Stimulated activated CD4-positive, alpha-beta T cell treated with anti-CD3 and anti-CD28 coated beads, Interleukin-2, amount 100 ng/mL, for 24 hours (primary cell): ENCODE measurements around the gene PSORS1C1.
A peak's percentile ranks its signal among the peaks of the same experiment; 100 is the strongest.
"Not testable (repeated sequence)": the region's sequence is repeated elsewhere in the genome, so short reads cannot be mapped to it uniquely, and the experiment has no call there.

Experiments used
- DNase-seq, 2 donors: peaks; one replicate each; pipeline ENCODE4 v3.0.0-alpha.2; 2020

PSORS1C1 gene

DNA sequence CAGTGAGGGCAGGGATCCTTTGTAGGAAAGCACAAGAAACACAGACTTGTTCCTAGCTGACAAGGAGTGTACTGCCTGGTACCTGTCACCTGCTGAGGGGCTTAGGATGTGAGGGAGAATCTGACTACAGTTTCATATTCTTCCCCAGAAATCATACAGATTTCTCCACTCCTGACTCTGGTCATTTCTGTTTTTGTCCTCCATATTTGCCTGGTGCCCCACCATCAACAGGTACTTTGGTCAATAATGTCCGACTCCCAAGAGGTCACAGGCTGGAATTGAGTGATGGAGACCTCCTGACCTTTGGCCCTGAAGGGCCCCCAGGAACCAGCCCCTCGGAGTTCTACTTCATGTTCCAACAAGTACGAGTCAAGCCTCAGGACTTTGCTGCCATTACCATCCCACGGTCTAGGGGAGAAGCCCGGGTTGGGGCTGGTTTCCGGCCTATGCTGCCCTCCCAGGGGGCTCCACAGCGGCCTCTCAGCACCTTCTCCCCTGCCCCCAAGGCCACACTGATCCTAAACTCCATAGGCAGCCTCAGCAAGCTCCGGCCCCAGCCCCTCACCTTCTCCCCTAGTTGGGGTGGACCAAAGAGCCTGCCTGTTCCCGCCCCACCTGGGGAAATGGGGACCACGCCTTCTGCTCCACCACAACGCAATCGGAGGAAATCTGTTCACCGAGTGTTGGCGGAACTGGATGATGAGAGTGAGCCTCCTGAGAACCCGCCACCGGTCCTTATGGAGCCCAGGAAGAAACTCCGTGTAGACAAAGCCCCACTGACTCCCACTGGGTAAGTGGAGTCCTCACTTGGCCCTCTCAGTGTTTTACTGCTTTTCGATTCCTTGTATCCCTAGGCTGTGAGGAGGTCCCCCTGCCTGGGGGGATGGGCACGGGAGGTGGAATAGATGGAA, 46.9 kb downstream of the PSORS1C1 start:
- no peak for DNase-seq

DNA sequence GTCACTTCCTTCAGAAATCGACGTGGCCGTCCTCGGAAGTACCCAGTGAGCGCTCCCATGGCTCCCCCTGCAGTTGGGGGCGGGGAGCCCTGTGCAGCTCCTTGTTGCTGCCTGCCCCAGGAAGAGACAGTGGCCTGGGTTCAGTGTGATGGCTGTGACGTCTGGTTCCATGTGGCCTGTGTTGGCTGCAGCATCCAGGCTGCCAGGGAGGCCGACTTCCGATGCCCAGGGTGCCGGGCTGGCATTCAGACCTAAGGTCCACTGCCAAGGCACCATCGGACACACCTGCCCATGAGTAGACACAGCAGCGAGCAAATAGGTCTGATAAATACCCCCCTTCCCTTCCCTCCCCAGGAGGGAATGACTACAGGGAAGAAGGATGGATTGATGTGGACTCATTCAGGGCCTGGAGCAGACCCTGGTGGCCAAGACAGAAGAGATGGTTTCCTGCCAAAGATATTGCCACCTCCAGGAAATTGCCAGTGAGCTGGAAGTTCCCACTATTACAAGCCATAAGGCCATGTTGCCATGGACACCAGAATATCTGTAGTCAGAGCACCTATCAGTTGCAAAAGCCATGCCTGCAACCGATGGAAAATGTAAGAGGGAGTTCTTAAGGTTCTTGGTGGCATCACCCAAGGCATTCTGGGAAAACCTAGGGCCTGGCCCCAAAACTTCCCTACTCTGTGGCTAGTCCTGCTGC, 48.0 kb downstream of the PSORS1C1 start:
- no peak for DNase-seq

DNA sequence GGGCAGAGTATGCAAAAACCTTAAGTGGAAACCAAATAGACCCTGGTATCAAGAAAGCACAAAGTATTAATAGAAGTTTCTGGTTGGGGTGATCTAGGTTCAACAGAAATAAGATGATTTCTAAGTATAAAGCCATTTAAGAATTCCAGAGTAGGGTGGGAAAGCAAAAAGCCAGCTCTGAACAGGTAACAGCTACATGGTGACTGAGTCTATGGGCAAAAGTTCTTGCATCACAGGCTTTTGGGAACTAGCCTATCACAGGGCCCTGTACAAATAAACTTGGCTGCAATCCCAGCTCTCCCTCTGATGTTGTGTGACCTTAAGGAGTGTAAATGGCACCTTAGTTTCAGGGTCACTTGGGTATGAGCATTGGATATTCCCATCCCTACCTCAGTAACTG, 49.3 kb downstream of the PSORS1C1 start:
- no peak for DNase-seq

DNA sequence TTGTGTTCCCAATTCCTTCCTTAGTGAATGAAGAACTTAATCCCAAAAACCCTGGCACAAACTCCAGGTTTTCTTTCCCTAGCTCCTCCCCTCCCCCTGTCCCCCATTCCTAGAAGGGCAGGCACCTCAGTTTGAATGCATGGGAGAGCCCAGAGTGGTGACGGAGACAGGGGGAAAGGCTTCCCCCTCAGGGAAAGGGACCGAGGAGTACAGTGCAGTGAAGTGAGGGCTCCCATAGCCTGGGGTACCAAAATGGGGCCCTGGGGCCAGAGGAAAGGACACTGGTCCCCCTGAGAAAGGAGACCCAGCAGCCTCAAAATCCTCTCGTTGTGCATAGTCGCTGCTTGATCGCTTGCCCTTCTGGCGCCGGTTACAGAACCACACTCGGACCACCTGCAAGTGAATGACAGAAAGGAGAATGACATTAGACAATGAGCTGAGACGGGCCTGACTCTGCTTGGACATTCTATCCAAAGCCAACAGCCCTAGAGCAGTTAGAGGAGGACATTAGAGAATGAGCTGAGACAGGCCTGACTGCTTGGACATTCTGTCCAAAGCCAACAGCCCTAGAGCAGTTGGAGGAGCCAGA, 50.0 kb downstream of the PSORS1C1 start:
- DNase-seq, result not testable (repeated sequence)

DNA sequence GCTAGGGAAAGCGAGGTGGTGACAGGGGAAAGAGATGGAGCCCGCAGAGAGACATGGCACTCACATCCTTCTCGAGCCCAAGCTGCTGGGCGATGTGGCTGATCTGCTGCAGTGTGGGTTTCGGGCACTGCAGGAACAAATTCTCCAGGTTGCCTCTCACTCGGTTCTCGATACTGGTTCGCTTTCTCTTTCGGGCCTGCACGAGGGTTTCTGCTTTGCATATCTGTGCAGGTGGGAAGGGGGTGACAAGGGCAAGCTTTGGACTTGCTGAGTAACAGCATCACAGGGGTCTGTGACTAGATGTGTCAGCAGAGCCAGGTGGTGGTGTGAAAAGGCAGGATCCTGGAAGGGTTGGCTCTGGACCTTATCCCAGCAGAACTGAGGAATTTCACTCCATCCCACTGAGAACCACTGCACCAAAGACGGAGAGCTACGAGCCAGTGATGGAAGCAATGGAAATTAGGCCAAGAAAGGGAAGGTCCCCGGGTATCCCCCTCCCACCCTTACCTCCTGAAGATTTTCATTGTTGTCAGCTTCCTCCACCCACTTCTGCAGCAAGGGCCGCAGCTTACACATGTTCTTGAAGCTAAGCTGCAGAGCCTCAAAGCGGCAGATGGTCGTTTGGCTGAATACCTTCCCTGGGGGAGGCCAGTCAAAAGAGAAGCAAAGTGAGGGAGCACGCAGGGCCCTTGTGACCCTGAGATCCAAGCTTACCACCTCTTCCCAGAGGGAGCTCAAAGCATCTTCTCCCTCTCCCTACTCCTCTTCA, 50.6 kb downstream of the PSORS1C1 start:
- peak in 1 of 2 donors; percentile 15 for DNase-seq

DNA sequence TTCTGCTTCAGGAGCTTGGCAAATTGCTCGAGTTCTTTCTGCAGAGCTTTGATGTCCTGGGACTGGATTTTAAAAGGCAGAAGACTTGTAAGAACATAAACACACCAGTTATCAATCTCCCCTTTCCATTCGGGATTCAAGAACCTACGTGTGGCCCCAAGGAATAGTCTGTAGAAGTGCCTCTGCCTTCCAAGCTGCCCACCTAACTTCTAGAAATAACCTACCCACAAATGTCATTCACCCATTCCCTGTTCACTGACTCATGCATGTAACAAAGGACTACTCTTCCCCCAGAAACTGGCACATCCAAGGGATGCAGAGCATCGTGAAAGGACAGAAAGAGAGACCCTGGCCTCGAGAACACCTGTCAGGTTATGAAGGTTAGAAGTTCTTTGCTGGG, 51.4 kb downstream of the PSORS1C1 start:
- DNase-seq, result no peak

DNA sequence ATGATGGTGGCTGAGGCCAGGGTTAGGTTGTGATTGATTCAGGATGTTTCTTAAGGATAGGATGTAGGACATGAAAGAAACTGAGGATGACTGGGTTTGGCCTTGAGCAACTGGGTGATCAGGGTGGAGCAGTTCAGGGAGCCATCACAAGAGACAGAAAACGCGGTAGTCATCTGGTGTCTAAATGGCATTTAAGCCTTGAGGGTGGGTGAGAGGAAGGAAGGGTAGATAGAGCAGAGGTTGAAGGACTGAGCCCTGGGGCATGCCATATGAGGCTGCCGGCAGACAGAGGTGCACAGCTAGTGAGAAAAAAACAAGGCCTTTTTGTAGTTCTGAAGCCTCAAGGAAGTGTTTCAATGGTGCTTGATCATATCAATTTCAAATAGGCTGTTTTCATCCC, 54.0 kb downstream of the PSORS1C1 start:
- no peak for DNase-seq

DNA sequence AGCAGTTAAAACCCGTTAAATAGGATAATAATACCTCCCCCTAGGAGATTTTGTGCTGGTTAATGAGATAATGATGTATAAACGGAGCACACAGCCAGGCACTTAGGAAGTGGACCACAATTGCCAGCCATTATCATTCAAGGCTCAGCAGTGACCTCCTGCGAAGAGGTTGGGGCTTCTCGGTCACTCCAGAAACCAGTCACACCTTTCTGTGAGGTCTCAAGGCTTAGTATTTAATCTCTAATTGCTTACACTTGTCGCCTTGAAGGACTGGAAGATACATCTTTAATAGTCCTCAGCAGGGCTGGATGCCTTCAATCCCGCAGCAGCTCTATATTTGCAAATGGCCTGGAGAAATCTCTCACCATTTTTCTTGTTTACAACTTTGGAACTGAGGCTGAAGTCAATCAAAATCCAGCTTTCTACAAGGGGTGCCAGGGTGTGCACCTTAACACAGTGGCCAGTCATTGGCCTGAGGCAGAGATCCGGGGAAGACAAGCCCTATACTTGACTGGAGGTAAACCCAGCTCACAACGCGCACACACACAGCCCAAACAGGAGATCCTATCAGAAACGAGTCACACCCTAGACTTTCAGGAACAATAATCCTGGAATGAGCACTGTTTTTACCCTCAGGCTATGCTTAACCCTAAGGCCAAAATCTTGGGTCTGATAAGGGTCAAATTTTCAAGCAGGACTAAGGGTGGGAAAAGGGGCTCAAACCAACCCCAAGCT, 54.7 kb downstream of the PSORS1C1 start:
- DNase-seq, result no peak

DNA sequence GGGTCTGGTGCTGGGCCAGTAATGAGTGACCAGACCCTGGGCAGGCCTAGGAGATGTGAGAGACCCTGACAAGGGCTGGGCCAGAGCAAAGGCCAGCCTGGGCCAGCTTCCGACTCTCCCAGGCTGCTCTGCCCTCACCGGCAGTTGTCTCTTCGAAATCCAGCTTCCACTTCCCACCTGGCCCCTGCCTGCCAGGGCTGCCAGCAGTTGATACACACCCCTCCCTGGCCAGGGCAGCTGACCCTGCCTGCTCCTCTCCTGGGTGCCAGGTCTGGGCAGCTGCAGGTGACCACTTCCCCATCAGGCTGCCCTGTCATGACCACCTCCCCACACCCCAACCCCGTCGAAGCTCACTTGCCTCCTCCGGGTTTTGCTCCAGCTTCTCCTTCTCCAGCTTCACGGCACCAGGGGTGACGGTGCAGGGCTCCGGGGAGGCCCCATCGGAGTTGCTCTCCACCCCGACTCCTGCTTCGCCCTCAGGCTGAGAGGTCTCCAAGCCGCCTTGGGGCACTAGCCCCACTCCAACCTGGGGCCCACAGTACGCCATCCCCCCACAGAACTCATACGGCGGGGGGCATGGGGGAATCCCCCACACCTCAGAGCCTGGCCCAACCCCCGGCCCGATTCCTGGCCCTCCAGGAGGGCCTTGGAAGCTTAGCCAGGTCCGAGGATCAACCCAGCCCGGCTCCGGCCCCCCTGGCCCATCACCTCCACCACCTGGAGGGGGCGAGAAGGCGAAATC, 55.4 kb downstream of the PSORS1C1 start:
- DNase-seq, result not testable (repeated sequence)

DNA sequence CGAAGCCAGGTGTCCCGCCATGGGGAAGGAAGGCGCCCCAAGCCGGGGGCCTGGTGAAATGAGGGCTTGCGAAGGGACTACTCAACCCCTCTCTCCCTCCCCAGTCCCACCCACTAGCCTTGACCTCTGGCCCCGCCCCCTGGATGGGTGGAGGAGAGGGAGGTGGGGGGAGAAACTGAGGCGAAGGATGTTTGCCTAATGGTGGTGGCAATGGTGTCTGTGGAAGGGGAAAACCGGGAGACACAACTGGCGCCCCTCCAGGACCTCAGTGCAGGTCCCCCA, 55.9 kb downstream of the PSORS1C1 start, which contains the start of gene POU5F1:
TSS of gene POU5F1 (minus strand) at position 83 of the 282 bp plus-strand sequence. CDS start at position 21, 62 bp downstream.
- DNase-seq, result no peak

DNA sequence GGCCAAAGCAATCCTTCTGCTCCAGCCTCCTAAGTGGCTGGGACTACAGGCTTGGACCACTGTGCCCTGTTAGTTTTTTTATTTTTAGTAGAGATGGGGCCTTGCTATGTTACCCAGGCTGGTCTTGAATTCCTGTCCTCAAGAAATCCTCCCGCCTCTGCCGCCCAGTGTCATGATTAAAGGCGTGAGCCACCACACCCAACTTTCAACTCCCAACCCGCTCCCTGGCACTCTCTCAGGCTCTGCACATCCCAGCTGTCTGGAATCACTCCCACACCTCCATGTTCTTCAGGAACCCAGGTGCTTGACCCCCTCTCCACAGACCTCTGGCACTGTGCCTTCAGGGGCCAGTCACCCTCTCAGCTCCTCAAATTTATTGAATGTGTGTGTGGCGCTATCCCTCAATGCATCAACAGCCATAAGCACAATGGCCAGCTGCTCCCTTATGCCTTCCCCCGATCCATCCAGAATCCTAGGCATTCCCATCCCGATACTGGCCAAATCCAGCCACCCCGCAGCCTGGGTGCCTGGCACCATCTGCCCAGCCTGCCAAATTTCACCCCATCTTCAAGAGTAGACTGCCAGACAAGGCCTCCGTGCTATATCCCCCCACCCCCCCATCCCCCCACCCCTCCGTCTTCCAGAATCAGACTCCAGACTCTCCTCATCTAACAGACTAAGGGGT, 56.5 kb downstream of the PSORS1C1 start:
- no peak for DNase-seq

DNA sequence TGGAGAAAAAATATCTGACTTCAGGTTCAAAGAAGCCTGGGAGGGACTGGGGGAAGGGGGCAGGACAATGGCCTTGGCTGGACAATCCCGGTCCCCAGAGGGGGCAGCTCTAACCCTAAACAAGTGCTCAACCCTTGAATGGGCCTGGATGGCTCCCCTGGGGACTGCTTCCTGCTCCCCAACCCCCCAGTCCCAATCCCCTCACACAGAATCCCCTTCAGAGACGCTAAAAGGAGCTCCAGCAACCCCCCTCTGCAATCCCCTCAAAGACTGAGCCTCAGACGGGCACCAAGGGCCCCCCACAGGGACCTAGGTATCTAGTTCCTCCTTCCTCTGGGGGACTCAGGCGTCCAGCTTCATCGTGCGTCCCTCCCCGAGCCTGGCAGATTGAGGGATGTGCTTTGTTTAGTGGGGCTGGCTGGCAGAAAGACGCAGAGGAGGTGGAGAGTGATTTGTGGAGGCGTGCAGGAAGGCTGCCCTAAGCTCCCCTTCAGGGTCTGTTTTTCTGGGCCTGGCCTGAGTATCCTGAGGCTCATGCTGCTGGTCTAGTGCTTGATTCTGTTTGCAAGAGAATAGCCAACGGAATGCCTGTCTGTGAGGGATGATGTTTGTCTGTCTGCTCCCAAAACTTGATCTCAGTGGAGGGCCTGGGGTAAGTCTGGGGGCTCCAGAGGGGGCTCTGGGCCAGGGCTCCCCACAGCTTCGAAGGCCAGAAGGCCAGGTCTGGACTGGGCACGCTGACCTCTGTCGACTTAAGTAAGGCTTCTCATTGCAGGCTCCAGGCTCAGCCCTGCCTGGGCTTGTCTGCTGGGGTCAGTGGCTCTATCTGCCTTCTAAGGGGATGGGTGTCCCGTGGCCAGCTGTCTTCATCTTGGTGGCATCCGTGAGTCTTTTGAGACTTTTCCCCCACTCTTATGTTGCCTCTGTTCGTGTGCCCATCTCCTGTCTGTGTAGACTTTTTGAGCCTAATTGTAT, 57.6 kb downstream of the PSORS1C1 start:
- no peak for DNase-seq

DNA sequence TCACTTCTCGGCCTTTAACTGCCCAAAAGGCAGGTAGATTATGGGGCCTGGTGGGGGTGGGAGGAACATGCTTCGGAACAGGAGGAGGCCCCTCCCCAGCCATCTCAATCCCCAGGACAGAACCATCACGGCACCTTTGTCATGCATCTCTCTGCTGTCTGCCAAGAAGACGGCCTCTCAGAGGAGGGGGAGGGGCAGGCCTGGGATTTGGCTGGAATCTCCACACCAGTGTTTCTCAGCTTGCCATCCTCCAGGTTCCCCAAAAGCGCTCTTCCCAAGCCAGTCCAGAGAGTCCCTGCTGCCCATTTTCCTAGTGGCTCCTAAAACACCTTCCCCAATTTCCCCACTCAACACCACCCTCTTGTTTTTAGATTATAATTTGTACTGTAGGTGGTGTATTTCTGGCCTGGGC, 58.4 kb downstream of the PSORS1C1 start:
- DNase-seq, result no peak

DNA sequence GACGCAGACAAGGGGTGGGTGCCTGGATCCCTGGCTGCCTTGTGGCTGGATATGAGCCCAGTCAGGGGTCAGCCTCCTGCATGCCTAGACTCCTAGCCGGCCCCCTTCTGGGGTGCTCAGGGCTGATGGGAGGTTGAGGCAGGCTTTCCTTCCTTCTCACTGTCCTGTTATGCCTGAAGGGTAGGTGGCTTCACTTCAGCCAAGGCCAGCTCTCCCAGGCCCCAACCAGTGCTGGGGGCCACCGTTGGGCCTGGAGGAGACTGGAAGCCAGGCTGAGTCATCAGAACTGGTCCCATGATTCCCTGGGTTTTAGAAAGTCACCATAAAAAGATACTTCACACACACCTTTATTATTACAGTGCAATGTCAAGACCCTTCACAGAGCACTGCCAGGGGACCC, 58.8 kb downstream of the PSORS1C1 start:
- DNase-seq, result no peak

DNA sequence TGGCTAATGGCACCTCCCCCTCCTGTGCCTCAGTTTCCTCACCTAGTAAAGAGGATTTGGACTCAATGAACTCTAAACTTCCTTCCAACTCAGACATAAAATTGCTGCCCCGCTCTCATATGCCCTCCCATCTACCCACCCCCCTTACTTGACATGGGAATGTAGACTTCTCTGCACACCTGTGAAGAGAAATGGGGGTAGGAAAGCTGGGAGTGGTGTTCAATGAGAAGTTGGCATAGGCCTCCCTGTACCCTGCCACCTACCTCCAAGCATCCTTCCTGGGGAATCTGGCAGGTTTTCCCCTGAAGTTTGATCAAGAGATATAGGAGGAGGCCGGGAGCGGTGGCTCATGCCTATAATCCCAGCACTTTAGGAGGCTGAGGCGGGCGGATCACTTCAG, 59.8 kb downstream of the PSORS1C1 start:
- no peak for DNase-seq

DNA sequence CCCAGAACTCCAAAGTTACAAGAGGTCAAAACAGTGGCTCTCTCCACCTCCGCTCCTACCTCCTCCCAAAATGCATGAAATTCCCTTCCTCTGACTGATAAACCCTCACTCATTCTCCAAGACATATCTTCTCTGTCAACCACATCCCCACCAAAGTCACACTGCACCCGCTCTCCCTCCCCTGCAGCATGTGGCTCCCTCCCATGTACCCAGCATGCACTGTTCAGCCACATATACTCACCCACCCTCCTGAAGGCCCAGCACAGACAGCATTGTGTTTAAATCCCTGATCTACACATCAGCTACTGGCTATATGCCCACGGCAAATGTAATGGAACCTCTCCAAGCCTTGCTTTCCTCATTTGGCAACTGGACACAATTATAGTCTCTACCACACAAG, 61.4 kb downstream of the PSORS1C1 start:
- DNase-seq, result no peak

DNA sequence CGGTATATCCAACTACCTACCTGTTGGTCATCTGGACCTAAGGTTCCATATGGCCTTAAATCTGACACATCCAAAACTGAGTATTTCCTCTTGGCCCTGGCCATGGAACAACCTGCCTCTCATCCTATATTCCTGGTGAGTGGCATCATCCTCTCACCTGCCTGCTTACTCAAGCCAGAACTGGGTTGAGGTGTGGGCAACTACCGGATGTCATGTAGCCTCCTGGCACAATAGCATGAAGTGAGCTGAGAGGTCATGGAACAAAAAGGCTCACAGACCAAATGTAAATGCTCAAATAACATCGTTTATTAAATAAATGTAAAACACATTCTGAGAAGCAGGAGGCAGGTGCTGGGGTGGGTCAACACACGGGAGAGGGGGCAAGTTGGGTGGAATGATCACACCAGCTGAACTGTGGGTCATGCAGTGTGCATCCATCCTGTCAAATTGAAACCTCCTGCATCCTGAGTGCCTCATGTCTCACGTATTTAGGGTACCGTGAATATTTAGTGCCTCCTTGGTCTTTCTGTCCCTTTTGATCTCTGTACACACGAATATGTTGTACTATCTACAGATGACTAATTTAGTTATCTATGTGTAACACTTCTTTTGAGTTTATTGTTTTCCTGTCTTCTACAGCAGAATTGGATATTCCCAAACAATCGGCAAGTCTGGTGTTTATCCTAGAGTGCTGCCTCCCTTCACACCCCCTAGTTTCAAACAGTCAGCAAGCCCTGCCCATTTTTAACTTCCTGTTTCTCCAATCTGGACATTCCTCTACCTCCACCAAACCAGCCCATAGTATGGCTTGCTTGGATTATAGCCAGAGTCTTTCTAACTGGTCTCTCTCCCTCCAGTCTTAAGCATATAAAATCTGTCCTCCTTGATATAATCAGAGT, 63.8 kb downstream of the PSORS1C1 start:
- DNase-seq, result no peak

DNA sequence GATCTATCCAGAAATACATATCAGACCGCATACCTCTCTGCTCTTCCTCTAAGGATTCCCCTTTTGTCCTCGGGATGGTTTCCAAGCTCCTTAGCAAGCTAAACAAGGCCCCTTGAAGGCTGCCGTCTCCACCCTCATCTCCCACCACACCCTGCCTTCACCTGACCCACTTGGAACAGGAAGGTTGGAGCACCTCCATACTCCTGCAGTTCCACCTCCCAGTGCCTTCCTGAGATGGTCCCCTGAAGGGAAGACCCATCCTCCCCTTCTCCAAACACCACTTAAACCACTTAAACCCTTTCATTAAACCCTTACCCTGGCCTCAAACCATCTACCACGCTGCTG, 64.4 kb downstream of the PSORS1C1 start:
- no peak for DNase-seq

DNA sequence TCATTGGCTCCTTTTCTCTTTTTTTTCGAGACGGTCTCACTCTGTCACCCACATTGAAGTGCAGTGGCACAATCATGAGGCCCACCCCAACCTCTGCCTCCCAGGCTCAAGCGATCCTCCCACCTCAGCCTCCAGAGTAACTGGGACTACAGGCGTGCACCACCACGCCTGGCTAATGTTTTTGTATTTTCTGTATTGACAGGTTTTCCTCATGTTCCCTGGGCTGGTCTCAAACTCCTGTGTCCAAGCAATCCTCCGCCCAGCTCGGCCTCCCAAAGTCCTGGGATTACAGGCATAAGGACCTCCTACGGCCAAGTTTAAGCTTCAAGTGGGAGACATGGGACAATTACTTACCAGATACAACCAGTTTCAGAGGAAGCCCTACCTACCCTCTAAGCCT, 65.3 kb downstream of the PSORS1C1 start:
- no peak for DNase-seq
